ELF-1 (cell line): ENCODE results near the gene SAXO2.
"Not testable (repeated sequence)": the region's sequence is repeated elsewhere in the genome, so short reads cannot be mapped to it uniquely, and the experiment has no call there.

Experiments used
- DNase-seq: peaks from one replicate; pipeline ENCODE4 v3.0.0-alpha.2; 2016; ENCODE audit warnings: low read depth, low spot score

Gene SAXO2

DNA sequence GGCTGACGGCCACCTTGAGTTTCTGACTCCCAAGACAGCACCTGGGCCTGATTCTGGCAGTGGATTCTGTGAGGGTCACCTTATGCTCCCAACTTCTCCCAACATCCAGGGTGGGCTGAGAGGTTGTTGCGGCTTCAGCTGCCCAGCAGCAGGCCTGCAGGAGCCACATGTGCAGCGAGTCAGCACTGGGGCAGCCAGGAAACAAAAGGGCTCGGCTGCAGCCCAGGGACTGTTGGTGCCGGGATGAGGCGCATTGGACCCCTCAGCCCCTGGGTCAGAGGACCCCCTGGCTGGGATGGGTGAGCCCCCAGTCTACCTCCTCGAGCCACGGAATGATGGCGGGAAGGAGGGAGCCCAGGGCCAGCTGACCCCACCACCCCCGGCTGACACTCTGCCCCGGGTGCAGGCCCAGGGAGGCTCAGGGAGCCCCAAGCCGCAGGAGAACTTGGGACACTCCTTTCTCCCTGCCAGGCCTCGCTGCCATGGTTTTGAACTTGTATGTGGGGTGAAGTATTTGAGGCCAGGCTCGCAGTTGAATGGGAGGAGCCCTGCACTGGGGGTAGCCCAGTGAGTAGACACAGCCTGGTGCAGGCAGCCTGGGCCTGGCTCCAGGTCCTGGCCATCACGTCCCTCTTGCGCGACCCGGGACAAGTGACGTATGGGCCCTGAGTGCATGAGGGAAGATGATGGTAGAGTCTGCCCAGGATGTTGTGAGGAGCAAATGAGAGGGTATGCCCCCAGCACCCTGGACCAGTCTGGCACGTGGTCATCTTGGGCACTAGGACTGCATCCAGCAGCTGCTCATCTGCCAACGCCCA is 51.5 kb downstream of the SAXO2 start:
- not testable (repeated sequence) for DNase-seq

- DNase-seq, result no peak
Measured at GRCh38 chr15:82314769-82315518, 52.3 kb downstream of the SAXO2 start.

- DNase-seq, result no peak
Measured at GRCh38 chr15:82315519-82316246, 53.1 kb downstream of the SAXO2 start.

- not testable (repeated sequence) for DNase-seq
Measured at GRCh38 chr15:82316247-82317090, 53.9 kb downstream of the SAXO2 start.

GRCh38 chr15:82317091-82317489 is 54.5 kb downstream of the SAXO2 start:
- DNase-seq, result no peak

- DNase-seq, result not testable (repeated sequence)
Measured at GRCh38 chr15:82317516-82317915, 54.9 kb downstream of the SAXO2 start.

GRCh38 chr15:82318281-82318680 is 55.7 kb downstream of the SAXO2 start:
- DNase-seq, result not testable (repeated sequence)

- DNase-seq, result not testable (repeated sequence)
Measured at GRCh38 chr15:82319522-82320278, 57.1 kb downstream of the SAXO2 start.

GRCh38 chr15:82320861-82321260 is 58.2 kb downstream of the SAXO2 start:
- DNase-seq, result not testable (repeated sequence)

DNA sequence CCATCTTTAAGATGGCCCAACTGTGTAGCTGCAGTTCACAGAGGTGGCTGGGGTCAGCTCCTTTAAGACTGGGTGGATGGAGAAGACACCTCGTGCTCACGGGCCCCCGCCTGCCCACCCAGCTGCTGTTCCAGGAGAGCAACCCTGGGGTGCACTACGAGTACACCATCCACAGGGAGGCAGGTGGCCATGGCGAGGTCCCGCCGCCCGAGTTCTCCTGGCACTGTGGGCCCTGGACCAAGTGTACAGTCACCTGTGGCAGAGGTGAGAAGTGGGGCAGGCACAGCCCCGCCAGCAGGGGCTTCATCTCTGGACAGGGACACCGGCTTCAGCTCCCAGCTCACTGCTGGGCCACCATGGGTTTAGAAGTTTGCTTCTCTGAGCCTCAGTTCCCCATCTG is 59.9 kb downstream of the SAXO2 start:
- not testable (repeated sequence) for DNase-seq

DNA sequence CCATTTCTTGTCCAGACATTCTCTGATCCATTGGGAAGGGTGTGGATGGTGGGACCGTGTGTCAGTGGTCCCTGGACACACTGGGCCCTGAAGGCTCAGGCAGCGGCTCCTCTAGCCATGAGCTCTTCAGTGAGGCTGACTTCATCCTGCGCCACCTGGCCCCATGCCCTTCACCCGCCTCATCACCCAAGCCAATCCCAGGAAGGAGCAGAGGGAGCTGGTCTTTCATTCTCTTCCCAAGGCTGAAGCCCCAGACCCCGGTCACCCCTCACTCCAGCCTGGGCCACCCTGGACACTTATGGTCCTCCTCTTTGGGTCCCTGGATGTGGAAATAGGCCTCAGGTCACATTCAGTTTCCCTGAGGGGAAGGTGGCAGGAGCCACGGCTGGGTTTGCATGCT is 62.2 kb downstream of the SAXO2 start:
- DNase-seq, result not testable (repeated sequence)

DNA sequence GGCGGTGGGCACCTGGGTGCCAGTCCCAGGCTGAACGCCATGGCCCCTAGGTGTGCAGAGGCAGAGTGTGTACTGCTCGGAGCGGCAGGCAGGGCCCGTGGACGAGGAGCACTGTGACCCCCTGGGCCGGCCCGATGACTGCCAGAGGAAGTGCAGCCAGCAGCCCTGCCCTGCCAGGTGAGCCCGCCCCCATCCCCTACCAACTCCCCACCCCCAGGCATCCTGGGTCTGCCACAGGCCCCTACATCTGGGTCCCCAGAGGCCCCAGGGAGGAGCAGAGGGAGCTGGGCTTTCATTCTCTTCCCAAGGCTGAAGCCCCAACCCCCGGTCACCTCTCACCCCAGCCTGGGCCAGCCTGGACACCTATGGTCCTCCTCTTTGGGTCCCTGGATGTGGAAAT is 63.0 kb downstream of the SAXO2 start:
- DNase-seq, result not testable (repeated sequence)

- not testable (repeated sequence) for DNase-seq
Measured at GRCh38 chr15:82326896-82327295, 64.3 kb downstream of the SAXO2 start.

DNA sequence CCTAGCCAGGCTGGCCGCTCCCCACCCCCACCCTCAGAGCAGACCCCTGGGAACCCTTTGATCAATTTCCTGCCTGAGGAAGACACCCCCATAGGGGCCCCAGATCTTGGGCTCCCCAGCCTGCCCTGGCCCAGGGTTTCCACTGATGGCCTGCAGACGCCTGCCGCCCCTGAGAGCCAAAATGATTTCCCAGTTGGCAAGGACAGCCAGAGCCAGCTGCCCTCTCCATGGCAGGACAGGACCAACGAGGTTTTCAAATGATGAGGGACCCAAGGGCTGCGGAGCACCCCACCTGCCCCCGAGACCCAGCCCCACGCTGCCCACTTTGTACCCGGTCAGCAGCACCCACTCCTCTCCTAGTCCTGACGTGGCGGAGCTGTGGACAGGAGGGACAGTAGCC is 64.8 kb downstream of the SAXO2 start:
- DNase-seq, result not testable (repeated sequence)

GRCh38 chr15:82329039-82329438 is 66.4 kb downstream of the SAXO2 start:
- not testable (repeated sequence) for DNase-seq

DNA sequence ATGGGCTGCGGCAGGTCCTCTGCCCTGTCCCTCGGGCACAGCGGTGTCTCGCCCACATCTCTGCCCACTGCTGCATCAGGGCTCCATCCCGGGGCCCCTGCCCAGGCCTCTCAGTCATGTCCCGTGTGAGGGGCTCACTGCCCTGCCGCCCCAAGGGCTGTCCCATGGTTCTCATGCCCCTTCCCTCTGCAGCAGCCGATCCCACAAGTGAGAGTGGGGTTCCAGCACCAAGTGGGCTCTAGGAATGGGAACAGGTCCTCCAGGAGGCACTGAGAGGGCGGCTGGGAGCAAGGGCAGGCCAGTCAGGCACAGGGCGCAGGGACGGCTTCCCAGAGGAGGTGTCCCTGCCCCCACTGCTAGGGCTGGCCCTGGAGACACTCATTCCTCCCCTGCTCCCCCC is 68.3 kb downstream of the SAXO2 start:
- not testable (repeated sequence) for DNase-seq

- not testable (repeated sequence) for DNase-seq
Measured at GRCh38 chr15:82331576-82332304, 69.1 kb downstream of the SAXO2 start.

DNA sequence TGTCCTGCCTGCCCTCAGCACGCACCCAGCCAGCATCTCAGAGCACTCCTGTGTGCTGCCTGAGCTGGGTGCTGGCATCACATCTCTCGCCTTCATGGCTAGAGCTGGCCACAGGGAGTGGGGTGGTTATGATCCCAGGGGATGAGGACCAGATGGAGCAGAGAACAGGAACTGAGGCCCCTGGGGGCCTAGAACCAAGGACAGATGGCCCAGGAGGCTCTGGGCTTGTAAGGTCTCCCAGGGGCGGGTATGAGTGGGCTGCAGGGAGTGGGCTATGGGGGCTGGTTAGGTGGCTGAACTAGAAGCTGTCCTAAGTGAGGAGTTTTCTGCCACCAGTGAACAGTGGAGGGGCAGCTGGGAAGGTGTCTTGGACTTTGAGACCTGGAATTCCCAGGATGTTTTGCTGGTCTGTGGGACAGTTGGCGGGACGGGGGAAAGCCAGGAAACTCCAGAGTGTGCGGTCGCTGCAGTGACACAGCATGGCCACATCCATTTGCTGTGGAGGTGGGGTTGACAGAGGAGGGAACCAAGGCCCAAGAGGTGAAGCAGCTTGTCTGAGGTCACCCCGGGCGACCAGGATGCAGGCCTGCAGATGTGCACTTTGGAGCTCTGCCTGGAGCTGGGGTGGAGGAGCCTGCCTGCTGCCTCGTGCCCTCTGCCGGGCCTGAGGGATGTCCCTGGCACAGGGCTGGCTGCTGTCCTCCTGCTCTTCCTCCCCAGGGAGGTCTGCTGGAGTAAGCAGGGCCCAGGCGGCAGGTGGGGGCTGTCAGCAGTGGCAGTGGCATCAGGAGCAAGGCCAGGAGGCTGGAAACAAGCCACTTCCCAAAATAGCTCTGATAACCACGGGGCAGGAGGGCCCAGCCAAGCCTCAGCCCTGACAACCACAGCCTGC is 70.3 kb downstream of the SAXO2 start:
- DNase-seq, result not testable (repeated sequence)
